ENCODE results near the gene ULK1.
"Not testable (repeated sequence)": the region's sequence is repeated elsewhere in the genome, so short reads cannot be mapped to it uniquely, and the experiment has no call there.

ULK1 gene

DNA sequence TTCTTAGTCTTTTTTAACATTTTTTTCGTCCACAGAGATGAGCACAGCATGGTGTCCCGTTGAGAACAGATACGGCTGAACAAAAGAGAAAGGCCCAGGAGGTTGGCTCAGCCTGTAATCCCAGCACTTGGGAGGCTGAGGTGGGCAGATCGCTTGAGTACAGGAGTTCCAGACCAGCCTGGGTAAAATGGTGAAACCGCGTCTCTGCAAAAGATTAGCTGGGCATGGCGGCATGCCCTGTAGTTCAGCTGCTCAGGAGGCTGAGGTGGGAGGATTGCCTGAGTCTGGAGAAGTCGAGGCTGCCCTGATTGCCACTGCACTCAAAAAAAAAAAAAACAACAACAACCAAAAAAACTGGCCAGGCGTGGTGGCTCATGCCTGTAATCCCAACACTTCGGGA lies 49.5 kb downstream of the ULK1 start:
- DNase-seq: no peak

DNA sequence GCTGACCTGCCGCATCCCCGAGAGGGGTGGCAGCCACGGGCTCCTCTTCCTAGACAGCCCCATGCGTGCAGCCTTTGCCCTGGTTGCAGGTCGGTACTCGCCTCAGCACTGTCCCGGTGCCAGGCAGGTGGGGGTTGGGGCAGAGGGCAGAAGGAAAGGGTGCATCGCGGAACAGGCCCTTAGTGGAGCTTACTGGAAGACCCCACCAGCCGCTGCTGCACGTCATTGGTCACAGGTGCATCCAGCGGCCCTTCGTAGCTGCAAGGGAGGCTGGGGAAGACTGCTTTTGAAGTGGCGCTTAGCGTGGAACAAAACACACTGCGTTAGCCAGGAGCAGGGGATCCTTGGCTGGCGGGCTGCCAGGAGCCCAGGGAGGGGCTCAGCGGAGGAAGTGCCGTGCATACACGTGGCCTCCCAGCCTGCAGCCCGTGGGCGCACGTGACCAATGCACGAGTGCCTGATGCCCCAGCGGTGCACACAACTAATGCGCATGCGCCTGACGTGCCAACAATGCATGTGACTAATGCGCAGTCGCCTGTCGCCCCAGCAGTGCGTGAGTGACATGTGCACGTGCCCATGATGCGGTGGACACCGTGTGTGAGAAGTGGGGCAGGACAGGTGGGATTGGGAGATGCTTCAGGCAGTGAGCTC lies 50.3 kb downstream of the ULK1 start:
- no peak for DNase-seq

DNA sequence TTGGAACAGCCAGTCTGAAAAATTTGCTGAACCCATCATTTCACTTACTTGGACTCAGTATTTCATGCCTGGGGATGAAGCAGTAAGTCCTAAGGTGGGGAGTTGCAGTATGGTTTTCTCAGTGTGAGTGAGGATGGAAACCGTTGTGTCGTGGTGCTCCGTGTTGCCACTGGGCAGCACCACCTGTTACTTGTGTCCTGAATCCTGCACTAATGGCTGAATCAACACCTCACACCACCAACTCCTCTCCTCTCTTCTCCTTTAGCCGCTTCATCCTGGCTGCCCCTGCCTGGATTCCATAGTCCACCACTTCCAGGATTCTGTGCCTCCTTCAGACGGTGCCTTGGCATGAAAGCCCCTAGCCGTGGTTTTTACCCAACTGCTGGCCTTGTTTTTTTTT lies 52.3 kb downstream of the ULK1 start:
- DNase-seq: no peak

DNA sequence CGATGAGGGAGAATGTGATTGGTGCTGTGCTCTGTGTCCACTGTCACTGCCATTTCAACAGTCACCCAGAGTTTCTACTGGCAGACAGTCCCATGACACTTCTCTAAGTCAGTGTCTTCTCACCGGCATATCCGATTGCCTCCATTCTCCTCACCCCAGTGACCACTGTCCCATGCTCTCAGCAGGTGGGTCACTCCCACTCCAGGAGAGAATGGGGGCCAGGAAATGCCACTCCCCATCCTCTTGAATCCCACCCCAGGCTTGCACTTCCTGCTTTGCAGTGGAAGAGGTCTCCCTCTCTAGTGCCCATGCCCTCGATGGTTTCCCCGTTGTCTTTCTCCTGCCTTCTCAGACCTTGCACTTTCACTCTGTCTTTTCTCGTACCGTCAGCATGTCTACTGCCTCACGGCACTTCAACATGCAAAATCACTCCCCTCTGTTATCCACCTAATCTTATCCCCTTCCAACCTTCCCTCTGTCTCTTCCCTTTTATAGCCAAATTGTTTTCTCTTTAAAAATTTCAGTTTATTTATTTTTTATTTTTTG lies 53.1 kb downstream of the ULK1 start:
- DNase-seq: no peak

DNA sequence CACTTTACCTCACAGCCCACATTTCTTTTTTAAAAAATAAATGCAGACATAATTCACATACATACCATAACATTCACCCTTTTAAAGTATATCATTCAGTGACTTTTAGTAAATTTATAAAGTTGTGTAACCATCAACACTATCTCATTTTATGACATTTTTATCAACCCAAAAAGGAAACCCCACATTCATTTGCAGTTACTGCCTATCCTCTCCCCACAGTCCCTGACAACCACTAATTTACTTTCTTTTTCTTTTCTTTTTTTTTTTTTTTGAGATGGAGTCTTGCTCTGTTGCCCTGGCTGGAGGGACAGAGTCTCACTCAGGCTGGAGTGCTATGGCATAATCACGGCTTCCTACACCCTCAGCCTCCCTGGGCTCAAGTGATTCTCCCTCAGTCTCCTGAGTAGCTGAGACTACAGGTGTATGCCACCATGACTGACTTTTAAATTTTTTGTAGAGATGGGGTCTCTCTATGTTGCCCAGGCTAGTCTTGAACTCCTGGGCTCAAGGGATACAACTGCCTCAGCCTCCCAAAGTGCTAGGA lies 53.8 kb downstream of the ULK1 start:
- peak in 1 of 5 experiments; percentile 59 for DNase-seq

DNA sequence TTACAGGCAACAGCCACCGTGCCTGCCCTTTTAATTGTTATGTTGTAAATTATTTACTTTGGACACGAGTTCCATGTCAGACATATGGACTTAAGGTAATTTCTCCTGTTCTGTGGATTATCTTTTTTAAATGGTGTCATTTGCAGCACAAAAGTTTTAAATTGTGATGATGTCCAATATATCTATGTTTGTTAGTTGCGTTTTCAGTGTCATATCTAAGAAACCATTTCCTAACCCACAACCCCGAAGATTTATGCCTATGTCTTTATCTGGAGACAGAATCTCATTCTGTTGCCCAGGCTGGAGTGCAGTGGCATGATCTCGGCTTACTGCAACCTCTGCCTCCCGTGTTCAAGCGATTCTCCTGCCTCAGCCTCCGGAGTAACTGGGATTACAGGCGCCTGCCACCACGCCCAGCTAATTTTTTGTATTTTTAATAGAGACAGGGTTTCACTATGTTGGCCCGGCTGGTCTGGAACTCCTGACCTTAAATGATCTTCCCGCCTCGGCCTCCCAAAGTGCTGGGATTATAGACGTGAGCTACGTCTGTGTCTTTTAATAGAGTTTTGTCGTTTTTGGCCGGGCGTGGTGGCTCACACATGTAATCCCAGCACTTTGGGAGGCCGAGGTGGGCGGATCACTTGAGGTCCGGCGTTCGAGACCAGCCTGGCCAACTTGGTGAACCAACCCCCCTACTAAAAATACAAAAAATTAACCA lies 54.5 kb downstream of the ULK1 start:
- DNase-seq: peak in 1 of 5 experiments; percentile 79

DNA sequence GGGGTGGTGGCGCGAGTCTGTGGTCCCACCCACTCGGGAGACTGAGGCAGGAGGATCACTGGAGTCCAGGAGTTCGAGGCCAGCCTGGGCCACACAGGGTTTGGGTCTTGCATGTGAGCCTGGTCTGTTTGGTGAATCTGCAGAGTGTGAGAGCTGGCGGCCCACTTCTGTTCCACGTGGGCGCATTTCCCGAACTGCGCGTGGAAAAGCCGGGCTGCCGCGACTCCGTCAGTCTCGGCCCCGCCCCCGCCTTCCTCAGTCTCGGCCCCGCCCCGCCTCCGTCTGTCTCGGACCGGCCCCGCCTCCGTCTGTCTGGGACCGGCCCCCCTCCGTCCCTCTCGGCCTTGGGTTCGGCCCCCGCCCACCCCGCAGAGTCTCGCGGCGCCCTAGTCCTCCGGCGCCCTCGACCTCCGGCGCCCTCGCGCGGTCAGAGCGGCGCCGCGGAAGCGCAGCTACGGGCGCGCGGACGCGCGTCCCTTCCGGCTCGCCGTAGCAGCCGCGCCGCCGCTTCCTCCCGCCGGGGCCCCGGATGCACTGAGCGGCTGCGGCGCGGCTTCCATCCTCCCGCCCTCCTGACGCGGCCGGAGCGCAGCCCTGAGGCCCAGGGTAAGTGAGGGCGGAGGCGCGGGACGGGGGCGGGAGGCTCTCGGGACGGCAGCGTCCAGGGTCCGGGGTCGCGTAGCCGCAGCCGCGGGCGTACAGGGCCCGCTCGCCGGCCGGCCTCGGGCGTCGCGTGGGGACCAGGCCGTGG lies 55.2 kb downstream of the ULK1 start, which contains the start of gene EP400:
Gene EP400 (plus strand): TSS at position 512 of the 751 bp plus-strand sequence. CDS start 10,678 bp downstream, outside the sequence.
- peak; percentile 90 to 96 (median 91) for DNase-seq

DNA sequence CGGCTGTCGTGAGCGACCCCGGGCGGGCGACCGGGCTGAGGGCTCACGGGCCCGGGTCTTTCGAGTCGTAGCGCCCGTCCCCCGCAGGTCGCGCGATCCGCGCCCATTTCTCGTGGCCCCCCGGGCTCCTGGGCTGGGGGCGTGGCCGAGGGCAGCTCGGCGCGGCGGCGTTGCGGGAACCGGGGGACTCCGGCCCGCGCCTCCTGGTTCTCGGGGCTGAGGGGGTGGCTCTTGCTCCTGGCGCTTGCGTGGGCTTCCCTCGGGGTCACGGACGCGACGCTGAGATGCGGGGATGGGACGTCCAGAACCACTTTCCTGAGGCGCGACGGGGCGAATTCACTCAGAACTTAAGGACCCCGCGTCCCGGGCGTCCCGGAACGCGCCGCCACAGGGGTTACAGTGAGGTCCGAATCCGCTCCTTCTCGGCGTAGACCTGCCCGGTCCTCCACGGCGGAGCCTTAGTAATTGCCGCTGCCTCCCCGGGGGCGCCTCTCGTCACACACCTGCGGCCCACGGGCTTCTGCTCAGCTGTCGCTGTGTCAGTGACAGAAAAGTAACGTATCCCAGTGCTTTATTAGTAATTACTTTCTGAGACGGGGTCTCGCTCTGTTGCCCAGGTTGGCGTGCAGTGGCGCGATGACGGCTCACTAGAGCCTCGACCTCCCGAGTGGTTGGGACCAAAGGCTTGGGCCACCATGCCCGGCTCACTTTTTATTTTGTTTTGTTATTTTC lies 55.9 kb downstream of the ULK1 start:
- DNase-seq: peak in 2 of 5 experiments; percentile 32 to 52

DNA sequence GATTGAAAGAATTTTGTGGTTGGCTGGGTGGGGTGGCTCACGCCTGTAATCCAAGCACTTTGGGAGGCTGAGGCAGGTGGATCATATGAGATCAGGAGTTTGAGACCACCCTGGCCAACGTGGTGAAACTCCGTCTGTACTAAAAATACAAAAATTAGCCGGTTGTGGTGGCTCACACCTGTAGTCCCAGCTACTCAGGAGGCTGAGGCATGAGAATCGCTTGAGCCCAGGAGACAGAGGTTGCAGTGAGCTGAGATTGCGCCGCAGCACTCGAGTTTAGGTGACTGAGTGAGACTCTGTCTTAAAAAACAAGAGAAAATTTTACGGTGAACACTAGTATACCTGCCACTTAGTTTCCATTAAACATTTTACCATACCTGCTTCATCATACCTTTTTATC lies 59.4 kb downstream of the ULK1 start:
- DNase-seq: not testable (repeated sequence)

DNA sequence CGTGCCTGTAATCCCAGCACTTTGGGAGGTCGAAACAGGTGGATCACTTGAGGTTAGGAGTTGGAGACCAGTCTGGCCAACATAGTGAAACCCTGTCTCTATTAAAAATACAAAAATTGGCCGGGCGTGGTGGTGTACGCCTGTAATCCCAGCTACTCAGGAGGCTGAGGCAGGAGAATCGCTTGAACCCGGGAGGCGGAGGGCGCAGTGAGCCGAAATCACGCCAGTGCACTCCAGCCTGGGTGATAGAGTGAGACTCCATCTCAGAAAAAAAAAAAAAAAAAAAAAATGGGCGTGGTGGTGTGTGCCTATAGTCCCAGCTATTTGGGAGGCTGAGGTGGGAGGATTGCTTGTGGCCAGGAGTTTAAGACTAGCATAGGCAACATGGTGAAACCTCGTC lies 60.0 kb downstream of the ULK1 start:
- not testable (repeated sequence) for DNase-seq

DNA sequence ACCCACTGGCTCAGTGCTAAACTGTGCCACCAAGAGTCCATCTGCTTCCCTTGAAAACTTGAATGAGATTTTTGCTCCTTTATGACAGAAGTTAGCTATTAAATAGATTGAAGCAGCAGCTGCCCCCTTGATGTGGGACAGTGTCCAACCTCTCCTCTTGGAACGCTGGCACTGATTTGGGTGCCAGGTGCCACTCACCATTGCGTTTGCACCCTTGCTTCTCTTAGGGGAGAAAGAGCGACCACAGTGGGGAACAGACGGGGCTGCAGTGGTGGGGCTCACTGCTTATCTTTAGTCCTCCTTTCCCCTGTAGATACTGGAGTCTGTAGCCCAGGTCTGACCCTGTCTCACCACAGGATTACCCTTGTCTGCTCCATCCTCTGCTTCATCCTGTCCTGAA lies 64.7 kb downstream of the ULK1 start:
- DNase-seq: no peak

DNA sequence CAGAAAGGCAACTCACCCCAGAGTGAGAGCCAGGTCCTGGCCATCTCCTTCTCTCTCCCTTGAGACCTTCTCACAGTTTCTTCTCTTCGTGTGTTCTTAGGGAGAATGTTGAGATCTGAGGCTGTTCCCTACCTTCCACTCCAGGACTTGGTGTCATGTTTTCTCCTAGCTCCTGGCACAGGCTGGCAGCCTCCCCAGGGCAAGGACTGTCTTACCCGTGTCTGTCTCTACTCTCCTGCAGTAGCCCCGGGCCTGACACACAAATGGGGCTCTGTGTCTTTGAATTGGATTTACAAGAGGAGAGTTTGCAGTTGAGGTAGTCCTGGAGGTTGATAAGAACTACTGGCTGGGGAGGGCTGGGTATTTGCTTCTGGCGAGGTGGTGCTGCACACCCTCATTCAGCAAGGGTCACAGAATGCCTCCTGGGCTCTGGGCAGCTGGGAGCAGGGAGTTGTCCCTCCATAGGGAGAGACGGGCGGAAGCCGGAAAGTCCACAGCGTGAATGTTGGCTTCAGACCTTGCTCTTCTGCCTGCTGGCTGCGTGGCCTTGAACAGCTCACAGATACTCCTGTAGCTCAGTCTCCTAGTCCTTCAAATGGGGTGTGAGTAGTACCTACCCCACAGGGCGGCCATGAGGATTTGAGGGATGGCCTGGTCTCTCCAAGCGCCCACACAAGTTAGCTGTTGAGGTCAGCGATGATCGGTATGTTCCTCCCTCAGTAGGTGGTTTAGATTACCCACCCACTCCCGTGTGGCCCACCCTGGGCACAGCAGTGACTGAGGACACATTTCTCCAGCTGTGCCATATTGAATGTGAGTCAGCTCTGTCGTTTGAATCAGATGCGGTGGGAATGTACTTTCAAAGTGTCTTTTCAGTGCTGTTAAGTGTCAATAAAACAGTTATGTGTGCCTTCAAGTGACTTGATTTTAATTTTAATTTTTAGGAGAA lies 65.5 kb downstream of the ULK1 start:
- no peak for DNase-seq

DNA sequence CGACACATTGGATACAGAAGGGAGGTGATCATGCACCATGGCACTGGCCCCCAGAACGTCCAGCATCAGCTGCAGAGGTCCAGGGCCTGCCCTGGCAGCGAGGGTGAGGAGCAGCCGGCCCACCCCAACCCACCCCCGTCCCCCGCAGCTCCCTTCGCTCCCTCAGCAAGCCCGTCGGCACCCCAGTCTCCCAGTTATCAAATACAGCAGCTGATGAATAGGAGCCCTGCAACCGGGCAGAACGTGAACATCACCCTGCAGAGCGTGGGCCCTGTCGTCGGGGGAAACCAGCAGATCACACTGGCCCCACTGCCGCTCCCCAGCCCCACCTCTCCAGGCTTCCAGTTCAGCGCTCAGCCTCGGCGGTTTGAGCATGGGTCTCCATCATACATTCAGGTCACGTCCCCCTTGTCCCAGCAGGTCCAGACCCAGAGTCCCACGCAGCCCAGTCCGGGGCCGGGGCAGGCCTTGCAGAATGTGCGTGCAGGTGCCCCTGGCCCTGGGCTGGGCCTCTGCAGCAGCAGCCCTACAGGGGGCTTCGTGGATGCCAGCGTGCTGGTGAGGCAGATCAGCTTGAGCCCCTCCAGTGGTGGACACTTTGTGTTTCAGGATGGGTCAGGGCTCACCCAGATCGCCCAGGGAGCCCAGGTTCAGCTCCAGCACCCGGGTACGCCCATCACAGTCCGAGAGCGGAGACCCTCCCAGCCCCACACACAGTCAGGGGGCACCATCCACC lies 66.3 kb downstream of the ULK1 start:
- not testable (repeated sequence) for DNase-seq

DNA sequence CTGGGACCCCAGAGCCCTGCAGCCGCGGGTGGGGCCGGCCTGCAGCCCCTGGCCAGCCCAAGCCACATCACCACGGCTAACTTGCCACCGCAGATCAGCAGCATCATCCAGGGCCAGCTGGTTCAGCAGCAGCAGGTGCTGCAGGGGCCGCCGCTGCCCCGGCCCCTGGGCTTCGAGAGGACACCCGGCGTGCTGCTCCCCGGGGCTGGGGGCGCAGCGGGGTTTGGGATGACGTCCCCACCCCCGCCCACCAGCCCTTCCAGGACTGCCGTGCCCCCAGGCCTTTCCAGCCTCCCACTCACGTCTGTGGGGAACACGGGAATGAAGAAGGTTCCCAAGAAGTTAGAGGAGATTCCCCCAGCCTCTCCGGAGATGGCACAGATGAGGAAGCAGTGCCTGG lies 66.9 kb downstream of the ULK1 start:
- not testable (repeated sequence) for DNase-seq

DNA sequence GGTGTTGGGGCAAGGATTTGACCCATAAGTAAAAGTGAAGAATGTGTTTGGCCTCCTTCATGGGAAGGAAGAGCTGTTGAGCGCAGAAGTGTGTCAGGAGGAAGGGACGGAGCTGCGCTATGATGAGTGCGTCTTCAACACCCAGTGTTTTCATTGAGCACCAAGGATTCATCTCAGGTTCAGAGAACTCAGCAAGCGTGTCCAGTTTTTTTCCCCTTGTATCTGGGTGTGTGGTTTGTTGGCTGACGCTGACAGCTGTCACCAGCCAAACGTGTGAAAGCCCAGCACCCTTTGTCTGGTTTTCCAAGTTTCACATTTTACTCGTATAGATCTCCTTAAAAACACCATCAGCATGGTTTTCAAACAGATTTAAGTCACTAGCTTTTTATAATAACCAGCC lies 67.6 kb downstream of the ULK1 start:
- DNase-seq: no peak

DNA sequence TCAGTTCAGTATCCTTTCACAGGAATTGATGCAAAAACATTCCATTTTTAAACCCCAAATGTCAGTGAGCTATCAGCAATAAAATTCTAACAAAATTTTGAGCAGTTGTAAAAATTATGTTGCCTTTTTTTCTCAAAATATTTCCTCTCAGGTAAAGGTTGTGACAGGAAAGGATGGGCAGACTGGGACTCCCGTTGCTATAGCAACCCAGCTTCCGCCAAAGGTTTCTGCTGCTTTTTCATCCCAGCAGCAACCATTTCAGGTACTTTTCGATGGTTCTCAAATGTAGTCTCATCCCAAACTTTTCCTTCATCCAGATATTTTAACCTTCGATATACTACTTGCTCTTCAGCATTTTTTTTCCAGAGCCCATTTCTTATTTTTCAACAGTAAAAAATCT lies 69.0 kb downstream of the ULK1 start:
- peak in 1 of 5 experiments; percentile 31 for DNase-seq

DNA sequence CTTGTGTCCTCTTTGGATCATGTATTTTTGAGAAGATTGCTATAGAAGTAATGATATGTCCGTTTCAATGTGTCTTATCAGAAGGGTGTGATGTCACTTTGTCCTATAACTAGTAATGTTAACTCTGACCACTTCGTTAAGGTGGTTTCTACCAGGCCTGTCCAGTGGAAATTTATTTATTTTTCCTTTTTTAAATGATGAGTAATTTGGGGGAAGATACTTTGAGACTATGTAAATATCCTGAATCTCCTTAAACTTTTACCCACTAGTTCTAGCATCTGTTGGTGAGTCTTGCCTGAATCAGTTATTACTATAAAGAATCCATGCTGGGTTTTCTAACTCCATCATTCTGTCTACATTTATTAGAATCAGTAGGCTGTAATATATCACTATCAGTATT lies 70.7 kb downstream of the ULK1 start:
- DNase-seq: no peak

DNA sequence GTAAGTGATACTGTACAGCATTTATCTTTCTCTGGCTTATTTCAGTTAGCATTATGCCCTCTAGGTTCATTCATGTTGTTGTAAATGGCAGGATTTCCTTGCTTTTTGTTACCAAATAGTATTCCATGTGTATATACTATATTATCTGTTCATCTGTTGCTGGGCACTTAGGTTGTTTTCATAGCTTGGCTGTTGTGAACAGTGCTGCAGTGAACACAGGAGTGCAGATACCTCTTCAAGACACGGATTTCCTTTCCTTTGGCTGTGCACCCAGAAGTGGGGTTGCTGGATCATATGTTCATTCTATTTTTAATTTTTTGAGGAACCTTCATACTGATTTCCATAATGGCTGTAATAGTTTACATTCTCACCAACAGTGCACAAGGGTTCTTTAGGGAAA lies 76.8 kb downstream of the ULK1 start:
- no peak for DNase-seq
